AG10803 (cell line): ENCODE measurements around the gene IL15.

Experiments used
- DNase-seq: peaks from one replicate; pipeline ENCODE4 v3.0.0; 2010; ENCODE audit warnings: low read depth
- H3K4me3 ChIP-seq: 2 replicates; pipeline ENCODE4 v1.5.1; 2011; ENCODE audit warnings: mild to moderate bottlenecking, low read length, control low read depth
- TF ChIP-seq, protein P1 (sequence below): conservative IDR thresholded peaks from 2 replicates; pipeline ENCODE4 v1.5.1; 2011; ENCODE audit warnings: mild to moderate bottlenecking, low read length, control low read depth, inconsistent platforms

The IL15 gene

DNA sequence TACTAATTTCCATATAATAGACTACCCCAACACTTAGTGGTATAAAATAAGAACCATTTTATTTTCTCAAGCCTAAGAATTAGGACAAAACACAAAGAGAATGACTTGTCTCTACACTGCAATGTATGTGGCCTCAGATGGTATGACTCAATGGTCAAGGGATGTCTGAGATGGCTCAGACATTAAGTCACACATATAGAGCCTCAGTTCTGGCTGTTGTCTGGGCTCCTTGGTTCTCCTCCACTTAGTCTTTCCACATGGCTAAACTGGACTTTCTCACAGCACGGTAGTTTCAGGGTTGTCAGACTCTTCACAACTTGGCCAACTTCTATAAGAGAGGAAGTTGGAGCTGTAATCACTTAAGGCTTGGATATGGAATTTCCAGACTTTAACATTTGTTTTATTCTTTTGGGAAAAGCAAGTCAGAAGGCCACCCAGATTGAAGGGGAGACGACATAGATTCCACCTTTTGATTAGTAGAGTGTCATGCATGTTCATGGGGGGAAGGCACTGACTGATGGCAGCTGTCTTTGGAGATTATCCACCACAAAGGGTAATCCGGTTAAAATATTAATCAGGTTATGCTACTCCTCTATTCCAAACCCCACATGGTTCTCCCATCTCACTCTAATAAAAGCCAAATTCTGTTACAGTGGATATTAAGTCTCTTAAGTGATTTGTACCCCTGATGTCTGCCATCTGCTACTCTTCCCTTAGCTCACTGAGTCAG lies 9.4 kb downstream of the IL15 start:
- TF ChIP-seq, protein P1, sequence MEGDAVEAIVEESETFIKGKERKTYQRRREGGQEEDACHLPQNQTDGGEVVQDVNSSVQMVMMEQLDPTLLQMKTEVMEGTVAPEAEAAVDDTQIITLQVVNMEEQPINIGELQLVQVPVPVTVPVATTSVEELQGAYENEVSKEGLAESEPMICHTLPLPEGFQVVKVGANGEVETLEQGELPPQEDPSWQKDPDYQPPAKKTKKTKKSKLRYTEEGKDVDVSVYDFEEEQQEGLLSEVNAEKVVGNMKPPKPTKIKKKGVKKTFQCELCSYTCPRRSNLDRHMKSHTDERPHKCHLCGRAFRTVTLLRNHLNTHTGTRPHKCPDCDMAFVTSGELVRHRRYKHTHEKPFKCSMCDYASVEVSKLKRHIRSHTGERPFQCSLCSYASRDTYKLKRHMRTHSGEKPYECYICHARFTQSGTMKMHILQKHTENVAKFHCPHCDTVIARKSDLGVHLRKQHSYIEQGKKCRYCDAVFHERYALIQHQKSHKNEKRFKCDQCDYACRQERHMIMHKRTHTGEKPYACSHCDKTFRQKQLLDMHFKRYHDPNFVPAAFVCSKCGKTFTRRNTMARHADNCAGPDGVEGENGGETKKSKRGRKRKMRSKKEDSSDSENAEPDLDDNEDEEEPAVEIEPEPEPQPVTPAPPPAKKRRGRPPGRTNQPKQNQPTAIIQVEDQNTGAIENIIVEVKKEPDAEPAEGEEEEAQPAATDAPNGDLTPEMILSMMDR, result no peak
- H3K4me3 ChIP-seq, result no peak overlapping the region
- DNase-seq, result peak; percentile 94

DNA sequence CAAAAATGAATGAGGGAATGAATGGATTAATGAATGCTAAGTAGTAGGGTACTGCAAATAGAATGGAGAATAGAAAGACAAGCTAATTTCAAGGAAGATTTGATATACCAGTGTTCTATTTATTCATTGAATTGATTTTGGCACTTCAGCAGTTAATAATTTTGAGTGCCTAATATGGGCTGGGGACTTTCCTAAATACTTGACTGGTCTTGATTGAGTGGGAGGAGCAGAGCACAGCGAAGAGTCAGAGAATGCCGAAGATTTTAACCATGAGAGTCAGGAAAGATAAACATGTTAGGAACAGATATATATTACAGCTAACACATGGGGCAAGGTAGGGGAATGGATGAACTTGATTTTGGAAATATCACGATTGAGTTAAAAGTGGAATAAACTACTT lies 10.6 kb downstream of the IL15 start:
- DNase-seq, result no peak
- TF ChIP-seq, protein P1, result no peak
- H3K4me3 ChIP-seq, result no peak overlapping the region

DNA sequence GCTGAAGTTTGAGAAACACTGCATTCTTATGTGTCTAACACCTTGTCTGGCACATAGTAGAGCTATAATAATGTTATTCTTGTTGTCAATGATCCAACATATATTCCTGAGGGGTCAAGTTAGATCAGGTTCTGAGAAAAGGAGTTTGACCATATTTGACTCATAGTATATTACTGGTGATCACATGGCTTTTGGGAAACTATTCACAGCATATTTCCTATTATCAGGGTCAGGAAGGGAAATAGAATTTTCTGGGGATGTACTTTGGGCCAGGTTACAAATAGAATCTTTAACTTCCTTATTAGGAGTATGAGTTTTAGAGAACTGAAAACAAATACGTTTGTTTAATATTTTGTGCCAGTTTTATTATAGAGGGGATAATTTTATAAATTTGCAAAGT lies 11.6 kb downstream of the IL15 start:
- H3K4me3 ChIP-seq, result no peak overlapping the region
- DNase-seq, result no peak
- TF ChIP-seq, protein P1, result no peak

DNA sequence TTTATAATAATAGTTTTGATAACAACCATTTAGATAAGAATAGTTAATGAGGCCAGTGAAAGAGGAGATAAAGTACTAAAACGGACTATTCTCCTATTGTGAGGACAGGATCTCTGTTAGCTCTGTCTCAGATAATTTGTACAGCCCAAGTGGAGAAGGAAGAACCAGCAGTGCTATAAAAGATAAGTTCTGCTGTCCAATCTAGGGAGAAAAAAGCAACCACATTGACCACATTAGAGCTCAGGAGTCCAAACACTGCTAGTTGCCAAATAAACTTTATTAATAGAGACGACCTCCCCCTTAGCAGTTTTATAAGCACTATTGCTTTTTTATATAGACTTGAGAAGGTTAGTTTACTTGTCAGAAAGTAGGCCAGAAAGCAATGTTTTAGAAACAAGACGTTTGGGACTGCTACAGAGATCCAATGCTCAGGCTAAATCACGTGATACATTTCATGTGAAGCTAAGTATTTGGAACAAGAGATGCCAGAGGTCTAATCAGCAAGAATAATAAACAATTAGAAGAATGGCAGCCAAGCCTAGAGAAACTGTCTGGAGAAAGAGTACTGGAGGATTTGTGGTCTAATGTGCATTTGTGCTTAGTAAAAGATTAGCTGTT lies 15.9 kb downstream of the IL15 start:
- DNase-seq, result peak; percentile 76
- TF ChIP-seq, protein P1, result no peak
- H3K4me3 ChIP-seq, result no peak overlapping the region

DNA sequence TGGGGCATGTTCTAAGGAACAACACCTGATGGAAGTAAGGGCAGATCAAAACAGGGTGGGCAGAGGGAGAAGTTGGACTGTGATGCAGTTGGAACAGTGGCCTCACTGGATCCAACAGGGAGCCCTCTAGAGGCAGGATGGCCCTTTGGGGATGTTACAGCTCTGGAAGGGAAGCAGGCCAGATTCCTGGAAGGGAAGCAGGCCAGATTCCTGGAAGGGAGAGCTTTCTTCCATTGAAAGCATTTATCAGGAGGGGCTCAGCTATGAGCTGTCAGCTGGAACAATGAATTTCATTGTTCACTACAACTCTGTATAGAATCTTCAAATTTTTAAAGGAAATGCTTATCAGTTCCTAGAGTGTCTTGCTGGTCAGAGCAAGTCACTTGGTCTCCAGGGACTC lies 17.7 kb downstream of the IL15 start:
- TF ChIP-seq, protein P1, result peak; percentile 39
- DNase-seq, result no peak
- no peak overlapping the region for H3K4me3 ChIP-seq

DNA sequence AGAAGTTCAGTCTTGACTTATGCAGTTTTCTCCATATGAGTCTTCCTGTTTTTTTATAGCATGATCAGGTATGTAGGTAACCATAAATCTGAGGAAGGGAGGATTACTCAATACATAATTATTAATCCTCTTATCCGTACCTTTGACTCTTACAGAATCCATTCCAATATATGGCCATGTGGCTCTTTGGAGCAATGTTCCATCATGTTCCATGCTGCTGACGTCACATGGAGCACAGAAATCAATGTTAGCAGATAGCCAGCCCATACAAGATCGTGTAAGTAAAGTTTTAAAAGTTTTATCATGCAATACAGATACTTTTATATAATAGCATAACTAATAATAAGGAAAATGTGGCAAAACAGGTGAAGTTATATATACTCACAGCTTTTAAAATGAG lies 19.6 kb downstream of the IL15 start:
- DNase-seq, result no peak
- no peak overlapping the region for H3K4me3 ChIP-seq
- TF ChIP-seq, protein P1, result no peak
